Activated CD4-positive, alpha-beta T cell treated with anti-CD3 and anti-CD28 coated beads, Interleukin-2, Interleukin-4, amounts not matched to agents 100 ng/mL and 50 ng/mL, durations not matched to agents 16 hours and 8 hours (primary cell): ENCODE results near the gene GABBR2.

Experiments
- DNase-seq: peaks from one replicate; pipeline ENCODE4 v3.0.0-alpha.2; 2020; ENCODE audit warnings: low spot score

Gene GABBR2

DNA sequence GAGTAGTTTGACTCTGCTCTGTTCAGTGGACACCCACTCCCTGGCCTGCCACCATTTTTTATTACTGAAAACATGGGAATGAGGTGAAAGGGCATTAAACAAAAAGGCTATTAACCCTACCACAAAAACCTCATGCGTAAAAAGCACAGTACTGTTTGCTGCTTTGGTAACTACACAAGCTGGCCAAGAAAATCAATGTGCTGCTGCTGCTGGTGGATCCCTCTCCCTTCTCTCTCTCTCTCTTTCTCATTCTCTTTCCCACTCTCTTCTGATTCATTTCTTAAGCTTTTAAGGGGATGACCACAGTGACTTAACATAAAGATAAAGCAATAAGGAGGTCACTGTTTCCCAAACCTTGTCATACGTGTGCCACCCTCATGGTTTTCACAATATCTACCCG lies 270.1 kb downstream of the GABBR2 start:
- no peak for DNase-seq

DNA sequence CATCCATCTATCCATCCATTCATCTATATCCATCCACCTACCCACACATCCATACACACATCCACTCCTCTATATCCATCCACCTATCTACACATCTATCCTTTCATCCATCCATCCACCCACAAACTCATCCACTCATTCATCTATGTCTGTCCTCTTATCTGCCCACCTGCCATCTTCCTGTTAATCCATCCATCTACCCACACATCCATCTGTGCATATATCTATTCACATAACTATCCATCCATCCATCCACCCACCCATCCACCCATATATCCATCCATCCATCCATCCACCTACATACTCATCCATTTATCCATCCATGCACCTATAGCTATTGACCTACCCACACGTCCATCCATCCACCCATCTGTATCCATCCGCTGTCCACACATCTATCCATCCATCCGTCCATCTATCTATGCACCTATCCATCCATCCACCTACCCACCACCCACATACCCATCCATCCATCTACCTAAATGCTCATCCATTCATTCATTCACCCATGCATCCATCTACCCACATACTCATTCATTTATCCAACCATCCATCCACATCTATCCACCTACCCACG lies 271.2 kb downstream of the GABBR2 start:
- no peak for DNase-seq

DNA sequence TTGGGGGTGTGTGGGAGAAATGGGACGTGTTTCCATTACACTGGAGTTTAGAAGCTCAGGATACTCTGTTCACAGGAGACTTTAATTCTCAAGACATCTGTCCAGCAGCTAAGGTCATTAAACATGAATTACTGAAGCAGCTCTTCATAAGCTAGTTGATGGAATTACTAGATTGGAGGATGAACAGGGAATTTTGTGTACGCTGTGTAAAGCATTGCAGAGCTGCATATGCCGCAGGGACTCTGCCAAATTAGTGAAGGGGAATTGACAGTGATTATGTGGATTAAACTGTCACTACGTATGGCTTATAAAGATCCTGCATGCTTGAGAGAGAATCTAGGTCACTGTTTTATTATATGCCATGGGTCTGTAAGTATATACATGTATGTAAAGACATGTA lies 275.8 kb downstream of the GABBR2 start:
- no peak for DNase-seq

DNA sequence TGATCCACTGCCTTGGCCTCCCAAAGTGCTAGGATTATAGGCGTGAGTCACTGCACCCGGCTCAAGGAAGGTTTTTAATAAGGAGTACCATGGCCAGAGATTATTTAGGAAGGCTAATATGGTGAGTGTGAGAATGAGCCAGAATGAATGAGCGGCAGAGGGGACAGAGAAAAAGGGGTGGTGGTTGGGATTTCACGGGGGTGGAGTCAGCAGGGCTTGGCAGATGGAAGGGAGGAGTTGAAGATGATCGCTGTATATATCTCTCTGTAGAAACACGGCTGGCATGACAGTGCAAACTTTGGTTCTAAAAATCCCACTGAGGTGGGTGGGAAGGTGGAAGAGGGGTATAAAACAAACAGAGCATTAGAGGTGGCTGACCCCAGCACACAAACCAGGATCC lies 276.6 kb downstream of the GABBR2 start:
- no peak for DNase-seq

DNA sequence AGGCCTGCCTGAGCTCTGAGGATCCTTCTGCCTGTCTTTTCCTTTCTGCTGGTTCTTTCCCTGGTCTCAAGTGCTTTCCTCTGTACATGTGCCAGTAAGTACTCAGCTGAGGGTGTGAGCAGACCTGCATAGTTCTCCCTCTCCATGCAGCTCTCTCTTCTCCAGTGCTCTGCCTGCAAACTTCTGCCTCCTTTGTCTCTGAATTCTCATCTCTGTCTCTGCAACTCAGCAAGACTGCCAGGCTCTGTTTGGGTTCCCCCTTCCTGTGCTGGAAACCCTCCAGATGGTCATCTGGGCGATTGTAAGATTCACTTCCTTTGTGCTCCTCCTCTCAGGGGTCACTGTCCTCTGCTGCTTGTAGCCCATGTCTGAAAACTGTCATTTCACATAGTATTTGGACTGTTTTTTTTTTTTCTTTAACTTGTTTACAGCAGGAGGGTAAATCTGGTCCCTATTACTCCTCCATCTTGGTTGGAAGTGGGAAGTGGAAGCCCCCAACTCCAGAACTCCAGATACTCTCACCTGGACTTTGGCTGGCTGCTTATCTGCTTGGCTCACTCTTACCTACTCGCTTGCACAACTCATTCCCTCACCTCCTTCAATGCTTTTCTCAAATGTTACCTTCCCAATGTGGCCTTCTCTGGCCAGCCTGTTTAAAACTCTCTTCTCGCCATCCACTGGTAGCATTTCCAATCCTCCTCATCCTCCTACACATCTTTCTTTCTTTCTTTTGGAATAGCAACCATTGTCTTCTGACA lies 278.0 kb downstream of the GABBR2 start:
- no peak for DNase-seq

DNA sequence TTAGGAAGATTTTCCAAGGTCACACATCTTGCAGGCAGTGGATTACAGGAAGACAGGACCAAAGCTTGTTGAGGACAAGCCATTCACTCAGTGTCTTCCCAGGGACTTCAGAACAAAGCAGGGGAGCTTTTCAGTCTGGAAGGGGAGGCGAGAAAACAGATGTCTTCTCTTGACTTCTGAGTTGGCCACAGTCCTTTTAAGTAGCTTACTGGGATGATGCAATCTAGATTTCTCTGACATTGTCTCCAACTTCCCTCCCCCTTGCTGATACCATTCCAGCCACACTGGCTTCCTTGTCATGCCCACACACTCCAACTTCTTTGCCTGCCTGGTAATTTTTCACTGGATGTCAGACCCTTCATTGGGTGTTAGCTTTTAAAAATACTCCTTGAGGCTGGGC lies 279.1 kb downstream of the GABBR2 start:
- no peak for DNase-seq

DNA sequence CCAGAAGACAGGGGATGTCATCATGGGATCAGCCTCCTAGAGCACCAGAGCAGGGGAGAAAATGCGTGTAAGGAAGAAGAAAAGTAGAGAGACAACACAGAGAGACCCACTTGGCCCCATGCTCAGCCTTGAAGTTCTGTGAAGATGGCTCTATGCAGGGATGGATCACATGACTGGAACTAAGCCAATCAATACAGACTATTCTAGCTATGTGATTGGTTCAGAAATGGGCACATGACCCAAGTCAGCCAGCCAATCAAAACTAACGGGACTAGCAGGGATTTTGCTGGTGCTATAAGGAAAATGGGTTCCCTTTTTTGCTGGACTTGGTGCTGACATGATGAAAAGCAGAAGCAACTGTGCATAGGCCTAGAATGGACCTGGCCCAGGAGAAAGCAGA lies 280.3 kb downstream of the GABBR2 start:
- DNase-seq: no peak

DNA sequence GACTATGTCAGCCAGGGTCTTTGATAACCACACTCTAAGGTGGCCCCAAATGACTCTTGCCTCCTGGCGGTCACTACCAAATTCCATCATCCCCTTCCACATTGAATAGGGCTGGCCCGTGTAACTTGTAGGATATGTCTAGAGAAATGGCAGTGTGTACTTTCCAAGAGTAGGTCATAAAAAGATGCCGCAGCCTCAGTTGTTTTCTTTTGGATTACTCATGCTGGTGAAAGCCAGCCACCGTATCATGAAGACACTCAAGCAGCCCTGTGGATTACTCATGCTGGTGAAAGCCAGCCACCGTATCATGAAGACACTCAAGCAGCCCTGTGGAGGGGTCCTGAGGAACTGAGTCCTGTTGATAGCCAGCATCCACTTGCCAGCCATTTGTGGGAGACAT lies 281.2 kb downstream of the GABBR2 start:
- DNase-seq: no peak

DNA sequence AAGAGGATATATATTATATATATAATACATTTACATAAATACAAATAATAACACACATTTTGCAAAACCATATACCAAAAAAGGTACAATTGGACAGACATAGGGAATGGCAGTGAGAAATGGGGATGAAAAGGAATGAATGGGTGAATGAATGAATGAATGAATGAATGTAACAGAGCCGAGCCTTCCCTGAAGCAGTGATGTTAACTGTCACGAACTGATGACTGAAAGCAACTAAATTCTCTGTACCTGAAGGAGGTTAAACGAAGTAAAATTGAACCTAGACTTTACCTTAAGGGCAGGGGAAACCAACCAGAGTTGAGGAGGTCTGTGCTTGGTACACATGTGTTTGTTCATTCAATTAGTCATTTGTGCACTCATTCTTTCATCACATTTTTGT lies 283.7 kb downstream of the GABBR2 start:
- DNase-seq: no peak

DNA sequence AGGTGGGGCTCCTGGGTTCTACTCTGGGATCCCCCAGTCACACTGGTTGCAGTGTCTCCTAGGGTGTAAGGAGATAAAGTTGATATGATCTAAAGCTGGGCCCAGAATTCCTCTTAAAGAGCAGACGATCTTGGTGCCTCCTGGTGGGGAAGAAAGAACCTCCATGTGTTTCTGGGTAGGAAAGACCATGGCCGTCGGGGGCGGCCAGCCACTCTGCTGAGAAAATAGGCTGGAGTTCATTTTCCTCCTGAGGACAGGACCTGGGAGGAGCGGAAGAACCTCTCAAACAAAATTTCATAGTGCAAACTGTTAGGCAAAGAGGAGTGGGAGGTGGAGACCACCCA lies 289.5 kb downstream of the GABBR2 start:
- DNase-seq: no peak

DNA sequence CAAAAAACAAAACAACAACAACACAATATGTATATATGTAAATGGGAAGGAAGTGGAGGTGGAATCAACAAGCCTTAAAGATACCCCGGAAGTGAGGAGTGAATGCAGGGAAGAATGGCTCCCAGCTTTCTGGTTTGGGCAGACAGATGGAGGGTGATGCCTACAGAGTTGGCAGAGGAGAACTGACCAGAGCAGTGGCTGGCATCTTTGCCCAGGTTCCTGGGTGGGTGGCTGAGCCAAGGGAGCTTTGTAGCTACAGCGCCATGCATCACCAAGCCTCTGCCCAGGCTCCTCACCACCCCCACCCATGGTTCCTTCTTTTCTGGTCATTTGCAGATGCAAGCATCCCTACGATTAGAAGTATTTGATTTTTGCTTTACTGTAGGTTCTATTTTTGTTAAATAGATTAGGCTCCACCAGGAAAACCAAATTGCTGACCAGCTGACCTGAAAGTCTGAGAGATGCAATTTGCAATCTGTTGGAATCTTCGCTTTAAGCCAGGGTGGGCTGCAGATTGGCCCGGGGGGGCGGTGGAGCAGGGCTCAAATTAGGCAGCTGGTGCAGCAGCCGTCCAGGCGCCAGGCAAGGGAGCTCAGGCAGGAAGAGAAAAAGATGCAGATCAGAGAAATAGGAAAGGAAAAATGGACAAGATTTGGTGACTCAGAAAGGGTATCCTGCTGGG lies 290.0 kb downstream of the GABBR2 start:
- no peak for DNase-seq

DNA sequence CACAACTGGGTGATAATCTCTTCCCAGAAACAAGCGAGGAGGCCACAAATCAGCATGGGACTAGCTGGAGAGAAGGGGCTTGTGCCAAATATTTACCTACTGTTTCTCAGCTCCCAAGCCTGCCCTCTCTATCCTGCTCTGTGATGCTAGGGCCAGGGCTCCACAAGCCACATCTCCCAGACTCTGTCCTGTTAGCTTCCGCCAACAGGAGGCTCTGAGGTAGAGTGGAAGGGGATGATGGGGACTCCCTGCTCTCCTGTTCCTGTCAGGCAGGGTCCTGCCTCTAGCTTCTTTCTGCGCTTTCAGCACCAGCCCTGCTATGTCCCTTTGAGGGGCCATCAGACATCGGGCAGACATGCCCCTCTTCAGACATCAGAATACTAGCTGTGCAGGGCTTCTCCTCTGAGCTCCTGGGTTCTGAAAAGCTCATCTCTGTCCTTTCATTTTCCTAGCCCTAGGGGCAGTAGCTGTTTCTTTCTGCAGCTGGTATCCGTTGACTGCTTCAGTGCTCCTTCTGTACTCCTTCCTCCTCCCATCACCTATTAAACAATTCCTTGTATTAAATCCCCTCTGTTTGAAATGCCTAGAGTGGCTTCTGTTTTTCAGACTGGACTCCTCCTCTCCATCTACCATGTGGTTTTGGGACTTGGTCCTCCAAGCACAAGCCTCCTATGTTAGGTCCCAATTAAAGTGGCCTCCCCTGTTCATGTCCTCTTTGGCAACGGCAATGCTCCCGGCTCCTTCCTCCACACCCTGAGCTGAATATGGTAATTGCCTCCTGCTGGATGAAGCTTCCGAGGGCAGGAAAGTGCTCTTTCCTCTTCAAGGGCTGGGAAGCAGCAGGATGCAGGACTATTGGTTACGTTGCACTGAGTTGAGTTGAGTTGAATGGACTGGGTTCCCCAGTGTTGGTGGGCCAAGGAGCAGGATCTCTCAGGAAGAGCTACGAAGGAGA lies 292.2 kb downstream of the GABBR2 start:
- no peak for DNase-seq

DNA sequence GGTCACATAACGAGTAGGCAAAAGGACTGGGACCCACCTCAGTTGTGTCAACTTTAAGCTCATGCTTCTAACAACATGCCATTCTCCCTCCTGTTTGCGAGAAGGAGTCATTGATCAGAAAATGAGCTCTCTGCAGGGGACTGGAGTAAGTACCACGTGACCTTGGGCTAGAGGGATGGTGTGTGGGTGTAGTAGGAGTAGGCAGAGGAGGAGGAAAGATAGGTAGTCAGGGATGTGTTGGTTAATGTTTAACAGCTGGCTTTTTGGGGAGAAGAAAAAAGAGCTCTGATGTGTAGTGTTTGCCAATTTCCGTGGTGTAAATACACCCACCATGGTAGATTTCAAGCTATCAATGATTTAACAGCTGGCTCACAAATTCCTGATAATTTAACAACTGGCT lies 293.0 kb downstream of the GABBR2 start:
- no peak for DNase-seq

DNA sequence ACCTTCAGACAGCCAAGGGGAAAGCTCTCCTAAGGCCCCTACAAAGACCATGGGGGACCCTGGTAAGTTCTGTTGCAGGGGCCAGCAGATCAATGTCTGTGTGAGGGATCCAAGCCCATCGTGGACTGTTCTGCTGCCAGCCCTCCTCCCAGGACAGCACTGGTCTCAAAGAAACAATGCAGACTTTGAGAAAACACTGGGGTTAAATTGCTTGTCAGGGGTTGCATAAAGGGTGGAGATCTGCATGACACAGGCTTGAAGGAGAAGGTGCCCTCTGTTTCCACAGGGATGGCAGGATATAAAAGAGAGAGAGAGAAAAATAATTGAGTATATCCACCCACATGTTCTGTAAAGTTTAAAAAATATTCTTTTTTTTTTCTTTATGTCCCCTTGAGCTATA lies 295.7 kb downstream of the GABBR2 start:
- no peak for DNase-seq

DNA sequence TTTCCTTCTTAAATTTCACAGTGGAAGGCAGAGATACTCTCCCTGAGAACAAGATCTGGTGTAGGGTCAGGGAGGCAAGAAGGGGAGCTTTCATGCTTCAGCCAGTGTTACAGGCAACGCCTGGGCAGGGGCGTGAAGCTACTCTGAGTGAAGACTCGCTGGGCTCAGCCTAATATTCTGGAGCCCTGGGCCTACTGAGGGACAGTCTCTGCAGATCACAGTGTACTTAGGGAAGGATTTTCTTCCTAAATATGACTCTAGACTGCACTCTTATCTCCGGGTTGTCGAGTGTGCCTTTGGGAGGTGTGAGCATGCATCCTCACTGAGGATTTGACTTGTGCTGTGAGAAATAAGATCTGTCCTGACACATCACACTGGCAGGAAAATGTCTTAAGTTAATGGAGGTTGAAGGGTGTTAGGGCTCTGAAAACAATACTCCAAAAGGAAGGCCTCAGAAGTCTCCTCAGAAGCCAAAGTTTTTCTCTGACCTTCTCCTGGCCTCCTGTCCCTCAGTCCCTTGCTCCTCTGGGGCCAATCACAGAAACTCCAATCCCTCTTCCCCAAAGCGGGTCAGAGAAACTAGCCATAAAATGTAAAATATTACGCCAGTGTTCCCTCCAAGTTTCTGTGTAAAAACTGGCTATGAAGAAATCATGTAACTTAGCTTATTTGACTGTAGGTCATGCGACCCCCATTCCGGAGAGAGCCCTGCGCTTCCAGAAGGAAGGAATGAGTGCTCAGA lies 296.5 kb downstream of the GABBR2 start:
- no peak for DNase-seq

DNA sequence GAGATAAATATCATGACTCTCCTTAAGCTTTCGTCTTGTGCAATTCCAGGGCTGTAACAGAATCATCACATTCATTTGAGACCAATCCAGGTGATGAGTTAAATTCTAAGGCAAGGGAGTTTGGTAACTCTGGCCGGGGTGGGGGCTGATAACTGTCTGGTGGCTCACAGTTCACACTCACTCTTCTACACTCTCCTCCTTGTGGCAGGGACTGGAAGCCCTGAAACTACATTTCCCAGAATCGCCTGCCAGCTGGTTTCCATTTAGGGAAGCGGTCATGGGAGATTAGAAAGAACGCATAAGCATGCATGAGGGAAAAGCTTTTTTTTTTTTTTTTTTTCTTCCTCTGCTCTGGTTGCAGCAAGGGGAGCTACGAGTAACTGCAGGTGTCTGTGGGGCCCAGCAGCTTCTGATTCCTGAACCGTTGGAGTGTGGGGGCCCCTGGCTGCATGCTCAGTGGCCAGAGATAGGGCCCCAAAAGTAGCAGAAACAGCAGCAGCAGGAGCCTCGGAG lies 298.5 kb downstream of the GABBR2 start:
- DNase-seq: no peak

DNA sequence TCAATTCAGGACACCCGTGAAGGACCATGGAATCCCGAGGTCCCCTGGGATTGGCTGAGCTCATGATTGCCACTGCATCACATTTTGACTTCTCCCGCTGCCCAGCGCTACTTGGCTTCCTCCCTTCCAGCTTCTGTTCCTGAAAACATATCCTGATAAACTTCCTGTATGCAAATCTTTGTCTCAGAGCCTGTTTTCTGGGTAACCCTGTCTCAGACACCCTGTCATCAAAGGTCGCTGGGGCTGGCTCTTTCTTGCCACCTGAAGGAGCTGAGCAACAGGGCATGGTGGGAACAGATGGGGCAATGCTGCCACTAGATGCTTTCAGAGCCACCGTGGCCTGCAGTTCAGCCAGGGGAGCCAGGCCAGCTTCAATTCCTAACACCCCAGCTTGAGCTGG lies 299.0 kb downstream of the GABBR2 start:
- DNase-seq: no peak

DNA sequence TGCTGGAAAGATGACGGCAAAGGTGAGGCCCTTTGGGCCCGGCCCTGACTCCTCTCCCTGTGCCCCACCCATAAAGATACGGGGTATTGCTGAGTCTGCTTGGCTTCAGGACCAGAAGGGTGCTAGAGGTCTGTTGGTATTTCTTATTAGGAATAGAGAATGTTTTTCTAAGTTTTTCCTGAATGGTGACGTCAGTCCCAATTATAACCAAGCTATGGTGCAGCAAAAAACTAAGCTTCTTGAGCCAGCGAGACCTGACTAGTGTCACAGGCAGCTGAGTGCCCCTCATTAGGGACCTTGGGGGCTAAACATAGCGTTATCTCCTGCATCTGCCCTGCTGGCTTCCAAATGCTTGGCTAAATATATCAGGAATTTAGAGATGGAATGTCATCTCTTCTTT lies 302.3 kb downstream of the GABBR2 start:
- no peak for DNase-seq

DNA sequence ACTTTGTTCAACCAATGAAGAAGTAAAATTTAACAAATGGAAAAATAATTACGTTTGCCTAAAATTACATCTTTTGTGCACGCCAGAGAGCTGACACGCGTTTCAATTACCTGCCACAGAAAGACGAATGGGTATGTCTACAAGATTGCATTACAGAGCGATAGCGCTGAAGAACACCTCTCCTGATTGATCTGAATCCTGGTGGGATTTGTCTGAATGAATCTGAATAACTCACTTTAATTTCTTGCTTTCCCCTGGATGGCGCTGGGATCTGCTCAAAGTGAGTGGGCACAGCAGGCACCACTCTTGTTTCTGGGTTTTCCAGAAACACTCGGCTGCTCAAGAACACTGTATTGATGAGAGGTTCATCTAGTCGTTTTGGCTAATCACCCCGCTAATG lies 304.5 kb downstream of the GABBR2 start:
- DNase-seq: no peak

DNA sequence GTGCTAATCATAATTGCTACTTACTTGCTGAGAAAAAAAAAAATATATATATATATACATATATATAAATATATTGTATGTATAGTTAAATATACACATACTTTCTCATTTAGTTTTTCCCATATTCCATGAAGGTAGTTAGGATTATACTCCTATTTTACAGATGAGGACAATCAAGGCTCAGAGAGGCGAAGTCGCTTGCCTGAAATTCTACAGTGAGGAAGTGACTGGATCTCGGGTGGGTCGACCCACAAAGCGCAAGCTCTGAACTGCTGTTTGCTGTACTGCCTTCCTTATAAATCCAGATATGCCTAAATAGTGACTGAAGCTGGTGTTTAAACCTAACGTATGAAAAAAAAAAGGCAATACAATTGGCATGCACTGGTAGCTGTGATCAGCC lies 305.0 kb downstream of the GABBR2 start:
- no peak for DNase-seq

DNA sequence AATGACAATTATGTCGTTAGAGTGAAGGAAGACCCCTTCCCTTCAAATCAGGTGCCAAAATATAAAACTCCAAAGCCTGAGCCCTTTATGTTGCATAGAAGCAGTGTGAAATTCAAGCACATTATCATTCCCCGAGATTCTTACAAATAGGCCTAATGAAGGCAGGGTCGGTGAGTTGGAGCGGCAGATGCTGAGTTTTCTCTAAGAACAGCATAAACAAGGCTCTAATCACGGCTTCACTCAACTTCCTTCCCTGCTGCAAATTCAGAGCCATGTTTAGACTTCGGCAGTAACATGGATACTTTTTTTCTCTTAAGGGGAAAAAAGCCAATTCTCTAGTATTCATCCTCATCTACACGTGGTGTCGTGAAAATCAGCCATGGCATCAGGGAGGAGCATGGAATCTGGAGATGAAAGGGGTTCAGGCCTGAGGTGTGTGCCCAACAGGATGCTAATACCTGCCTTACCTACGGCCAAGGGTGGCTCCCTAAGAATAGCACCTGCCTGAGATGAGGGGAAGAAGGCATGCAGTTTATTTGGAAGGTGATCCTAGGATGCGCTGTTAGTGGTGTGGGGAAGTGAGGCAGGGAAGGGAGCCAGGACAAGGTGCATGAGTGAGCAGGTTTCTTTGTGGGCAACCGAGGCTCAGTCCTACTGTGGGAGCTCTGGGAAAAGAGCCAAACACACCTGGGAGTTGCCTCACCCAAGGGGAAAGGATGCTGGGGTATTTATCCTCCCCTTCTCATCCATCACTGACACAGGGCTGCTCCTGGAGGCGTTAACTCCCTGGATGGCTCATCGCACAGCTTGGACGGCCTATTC lies 306.5 kb downstream of the GABBR2 start:
- DNase-seq: no peak
